ENCODE data around the gene KCNK2. TPM values are rescaled to one million over a fixed set of nuclear protein-coding genes. Genes with fewer than 3 reads are reported as not detected.

Gene KCNK2
- total and polyA plus RNA-seq, 2 donors from 2014 or later: 1.4 TPM; not detected in 1

DNA sequence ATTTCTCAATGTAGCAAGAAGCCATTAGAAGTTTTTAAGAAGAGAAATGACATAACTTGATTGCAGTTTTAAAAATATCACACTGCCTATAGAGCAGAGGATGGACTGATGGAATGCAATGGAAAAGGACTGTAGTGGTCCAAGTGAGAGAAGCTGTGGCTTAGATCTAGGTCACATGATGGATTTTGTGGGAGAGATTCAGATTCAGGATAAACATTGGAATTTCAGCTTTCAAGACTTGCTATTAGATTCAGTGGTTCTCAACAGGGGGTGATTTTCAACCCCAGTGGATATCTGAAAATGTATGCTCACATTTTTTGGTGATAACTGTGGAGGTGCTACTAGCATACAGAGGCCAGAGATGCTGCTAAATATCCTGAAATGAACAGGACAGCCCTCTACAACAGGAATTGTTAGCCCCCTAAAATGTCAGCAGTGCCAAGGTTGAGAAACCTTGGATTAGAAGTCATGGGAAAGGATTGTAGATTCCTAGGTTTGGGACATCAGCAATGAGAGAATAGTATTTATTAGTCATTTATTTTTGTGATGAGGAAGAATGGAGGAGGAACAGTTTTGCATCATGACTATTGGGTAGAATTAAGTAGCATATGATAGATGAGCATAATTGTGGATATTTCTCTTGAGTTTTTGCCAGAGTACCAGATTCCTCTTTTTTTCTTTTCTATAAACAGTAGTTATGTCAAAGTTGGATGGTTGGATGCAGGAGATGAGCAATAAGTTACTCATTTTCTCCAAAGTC, 30.1 kb upstream of the KCNK2 start:
- H3K36me3 ChIP-seq (ENCODE audit: control insufficient read depth in 2 of 3, insufficient read depth in 3 of 3, low read length in 3 of 3): no peaks in the 10 kb centered on the region
- H3K4me3 ChIP-seq (ENCODE audit: low read length in 3 of 3): no peak overlapping the region
- no peak overlapping the region for H3K27ac ChIP-seq (ENCODE audit: low read depth in 2 of 2, low read length in 2 of 2)
- DNase-seq (no peak), FAIRE-seq (no peak)
- H3K27me3 ChIP-seq (ENCODE audit: control insufficient read depth, insufficient read depth, low read length): no peaks in the 10 kb centered on the region
- no peak for TF ChIP-seq CTCF (IDR thresholded peaks at IDR 0.05; ENCODE audit: borderline replicate concordance, extremely low read depth, insufficient read depth)
- no peaks in the 10 kb centered on the region for H3K9me3 ChIP-seq (ENCODE audit: control insufficient read depth in 2 of 3, insufficient read depth in 1 of 3, low read length in 3 of 3)
- no peak overlapping the region for H3K9ac ChIP-seq (ENCODE audit: low read length in 3 of 3)
- intact Hi-C loops (cut with DNase I): no loop called here
- H3K4me1 ChIP-seq (ENCODE audit: control insufficient read depth in 2 of 3, insufficient read depth in 2 of 3, low read depth in 1 of 3, low read length in 3 of 3): no peaks in the 10 kb centered on the region

DNA sequence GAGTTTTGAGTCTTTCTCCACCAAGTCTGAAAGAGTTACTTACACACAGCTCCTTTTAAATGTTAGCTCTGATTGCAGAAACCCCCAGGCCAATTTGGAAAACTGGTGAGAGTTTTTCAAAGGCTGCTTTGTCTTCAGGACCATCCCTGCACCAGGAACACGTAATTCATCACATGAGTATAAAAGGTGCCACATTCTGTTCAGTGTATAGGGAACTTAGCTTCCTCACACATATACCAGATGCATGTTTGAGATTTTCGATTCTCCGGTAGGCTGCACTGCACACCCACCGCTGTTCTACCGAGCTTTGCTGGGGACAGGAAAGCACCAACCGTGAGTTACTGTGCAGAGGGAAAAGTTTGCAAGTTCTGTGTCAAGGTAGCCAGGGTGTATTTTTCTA, 28.3 kb upstream of the KCNK2 start:
- Histone ChIP-seq H3K36me3 (ENCODE audit: control insufficient read depth in 2 of 3, insufficient read depth in 3 of 3, low read length in 3 of 3) (no peaks in the 10 kb centered on the region), H3K27me3 (ENCODE audit: control insufficient read depth, insufficient read depth, low read length) (no peaks in the 10 kb centered on the region), H3K9ac (ENCODE audit: low read length in 3 of 3) (no peak overlapping the region), H3K4me3 (ENCODE audit: low read length in 3 of 3) (no peak overlapping the region), H3K9me3 (ENCODE audit: control insufficient read depth in 2 of 3, insufficient read depth in 1 of 3, low read length in 3 of 3) (no peaks in the 10 kb centered on the region), H3K27ac (ENCODE audit: low read depth in 2 of 2, low read length in 2 of 2) (no peak overlapping the region), H3K4me1 (ENCODE audit: control insufficient read depth in 2 of 3, insufficient read depth in 2 of 3, low read depth in 1 of 3, low read length in 3 of 3) (no peaks in the 10 kb centered on the region)
- TF ChIP-seq CTCF (IDR thresholded peaks at IDR 0.05; ENCODE audit: borderline replicate concordance, extremely low read depth, insufficient read depth): no peak
- DNase-seq (no peak), FAIRE-seq (no peak)
- intact Hi-C loops (cut with DNase I): no loop called here

DNA sequence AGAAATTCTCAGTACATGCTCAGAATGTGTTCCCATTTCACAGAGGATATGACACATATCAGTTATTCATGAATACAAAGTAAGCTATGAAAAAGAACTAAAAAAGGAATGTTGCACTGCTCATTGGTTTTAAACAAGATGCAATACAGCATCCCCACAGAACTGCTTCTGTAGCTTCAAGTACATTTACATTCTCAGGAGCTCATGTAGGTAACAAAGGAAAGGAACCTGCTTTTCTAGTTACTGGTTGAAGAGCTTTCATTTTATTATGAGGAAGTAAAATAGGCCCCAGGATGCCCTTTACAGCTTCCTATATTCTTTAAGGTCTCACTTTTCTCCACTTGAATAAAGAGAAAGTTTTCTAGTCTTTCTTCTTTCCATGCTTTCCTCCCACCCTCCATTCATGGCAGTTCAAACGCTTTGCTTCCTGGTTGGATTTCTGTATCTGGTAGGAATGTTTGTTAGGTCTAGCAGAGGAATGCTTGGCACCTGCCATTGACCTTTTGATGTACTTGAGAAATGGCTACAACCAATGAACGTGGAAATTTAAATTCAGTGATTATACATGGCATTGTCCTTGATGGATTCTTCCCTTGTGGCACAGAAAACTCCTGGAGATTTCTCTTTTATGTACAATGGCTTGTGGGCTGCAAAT, 27.1 kb upstream of the KCNK2 start:
- Histone ChIP-seq H3K36me3 (ENCODE audit: control insufficient read depth in 2 of 3, insufficient read depth in 3 of 3, low read length in 3 of 3) (no peaks in the 10 kb centered on the region), H3K9ac (ENCODE audit: low read length in 3 of 3) (no peak overlapping the region), H3K4me3 (ENCODE audit: low read length in 3 of 3) (no peak overlapping the region), H3K27ac (ENCODE audit: low read depth in 2 of 2, low read length in 2 of 2) (no peak overlapping the region), H3K4me1 (ENCODE audit: control insufficient read depth in 2 of 3, insufficient read depth in 2 of 3, low read depth in 1 of 3, low read length in 3 of 3) (no peaks in the 10 kb centered on the region), H3K27me3 (ENCODE audit: control insufficient read depth, insufficient read depth, low read length) (no peaks in the 10 kb centered on the region), H3K9me3 (ENCODE audit: control insufficient read depth in 2 of 3, insufficient read depth in 1 of 3, low read length in 3 of 3) (no peaks in the 10 kb centered on the region)
- no peak for TF ChIP-seq CTCF (IDR thresholded peaks at IDR 0.05; ENCODE audit: borderline replicate concordance, extremely low read depth, insufficient read depth)
- no peak for FAIRE-seq
- intact Hi-C loops (cut with DNase I): no loop called here
- DNase-seq: peak in 2 of 5 donors; percentile 13 to 18

Data from kidney (tissue), 14 donors.